ENCODE measurements around the gene ANO6. TPM values are rescaled to one million over a fixed set of nuclear protein-coding genes. Genes with fewer than 3 reads are reported as not detected.

ANO6 gene
- polyA plus RNA-seq, 1 donor (not counting 4 experiments of a cell fraction or from before 2014, with no cell fraction given), result 64.3 TPM

GRCh38 chr12:45298721-45299692 lies 83.1 kb downstream of the ANO6 start:
- H2AFZ ChIP-seq (ENCODE audit: control insufficient read depth, low read length), result no peak overlapping the region
- H3K27me3 ChIP-seq (ENCODE audit: control insufficient read depth, extremely low read depth, insufficient read depth, low read length), result no peaks in the 10 kb centered on the region
- no peaks in the 10 kb centered on the region for H4K20me1 ChIP-seq (ENCODE audit: control insufficient read depth, extremely low read depth, insufficient read depth, low read length)
- FAIRE-seq (peak; percentile 67), DNase-seq (ENCODE audit: low read depth, low spot score) (no peak)
- H3K4me3 ChIP-seq (ENCODE audit: control insufficient read depth in 2 of 3, extremely low read depth in 1 of 3, insufficient read depth in 2 of 3, low read depth in 1 of 3, low read length in 3 of 3), result no peak overlapping the region
- peaks cover 0 to 3% of the 10 kb centered on the region in 2 experiments for H3K36me3 ChIP-seq (ENCODE audit: control insufficient read depth in 2 of 2, extremely low read depth in 1 of 2, insufficient read depth in 2 of 2, low read length in 2 of 2)
- no peak overlapping the region for H3K9ac ChIP-seq (ENCODE audit: control insufficient read depth, extremely low read depth, insufficient read depth, low read length)
- no peak for TF ChIP-seq EZH2 (IDR thresholded peaks at IDR 0.05; ENCODE audit: low read length)
- TF ChIP-seq CTCF (optimal IDR thresholded peaks at IDR 0.05 in 1 of 3, IDR thresholded peaks at IDR 0.05 in 1 of 3, conservative IDR thresholded peaks at IDR 0.05 in 1 of 3; ENCODE audit: extremely low read depth in 1 of 3, insufficient read depth in 2 of 3, low read length in 3 of 3), result no peak
- H3K27ac ChIP-seq (ENCODE audit: control insufficient read depth, insufficient read depth, low read length), result peak overlapping the region; percentile 30
- H3K4me2 ChIP-seq (ENCODE audit: control insufficient read depth, extremely low read depth, insufficient read depth, low read depth, low read length), result peak overlapping the region; percentile 4
- no peaks in the 10 kb centered on the region for H3K9me3 ChIP-seq (ENCODE audit: control insufficient read depth, low read depth, low read length)
- no peaks in the 10 kb centered on the region for H3K9me1 ChIP-seq (ENCODE audit: control insufficient read depth, extremely low read depth, insufficient read depth, low read length)
- peaks cover 27% of the 10 kb centered on the region for H3K4me1 ChIP-seq (ENCODE audit: control insufficient read depth, extremely low read depth, insufficient read depth, low read length)
- dilution Hi-C loops (cut with MboI; ENCODE audit: extremely low pct_ligation_motif_present, low sequenced_read_pairs), result no loop called here
- peaks cover 65% of the 10 kb centered on the region for H3K79me2 ChIP-seq (ENCODE audit: control insufficient read depth, insufficient read depth, low read length)

GRCh38 chr12:45302621-45303369 lies 86.9 kb downstream of the ANO6 start:
- peaks cover 52% of the 10 kb centered on the region for H3K79me2 ChIP-seq (ENCODE audit: control insufficient read depth, insufficient read depth, low read length)

More at GRCh38 chr12:45302621-45303369, 86.9 kb downstream of the ANO6 start:
- Histone ChIP-seq H3K4me1 (ENCODE audit: control insufficient read depth, extremely low read depth, insufficient read depth, low read length) (peaks cover 22% of the 10 kb centered on the region), H2AFZ (ENCODE audit: control insufficient read depth, low read length) (no peak overlapping the region), H3K36me3 (ENCODE audit: control insufficient read depth in 2 of 2, extremely low read depth in 1 of 2, insufficient read depth in 2 of 2, low read length in 2 of 2) (peaks cover 0 to 8% of the 10 kb centered on the region in 2 experiments), H3K4me2 (ENCODE audit: control insufficient read depth, extremely low read depth, insufficient read depth, low read depth, low read length) (no peak overlapping the region), H3K9ac (ENCODE audit: control insufficient read depth, extremely low read depth, insufficient read depth, low read length) (no peak overlapping the region), H3K27me3 (ENCODE audit: control insufficient read depth, extremely low read depth, insufficient read depth, low read length) (no peaks in the 10 kb centered on the region), H3K27ac (ENCODE audit: control insufficient read depth, insufficient read depth, low read length) (no peak overlapping the region), H4K20me1 (ENCODE audit: control insufficient read depth, extremely low read depth, insufficient read depth, low read length) (no peaks in the 10 kb centered on the region), H3K9me3 (ENCODE audit: control insufficient read depth, low read depth, low read length) (no peaks in the 10 kb centered on the region), H3K9me1 (ENCODE audit: control insufficient read depth, extremely low read depth, insufficient read depth, low read length) (no peaks in the 10 kb centered on the region), H3K4me3 (ENCODE audit: control insufficient read depth in 2 of 3, extremely low read depth in 1 of 3, insufficient read depth in 2 of 3, low read depth in 1 of 3, low read length in 3 of 3) (no peak overlapping the region)
- no peak for DNase-seq (ENCODE audit: low read depth, low spot score)
- dilution Hi-C loops (cut with MboI; ENCODE audit: extremely low pct_ligation_motif_present, low sequenced_read_pairs), result no loop called here
- no peak for FAIRE-seq
- TF ChIP-seq EZH2 (IDR thresholded peaks at IDR 0.05; ENCODE audit: low read length), result no peak
- TF ChIP-seq CTCF (optimal IDR thresholded peaks at IDR 0.05 in 1 of 3, IDR thresholded peaks at IDR 0.05 in 1 of 3, conservative IDR thresholded peaks at IDR 0.05 in 1 of 3; ENCODE audit: extremely low read depth in 1 of 3, insufficient read depth in 2 of 3, low read length in 3 of 3), result no peak

Measured in keratinocyte (primary cell).